T-helper 9 cell (primary cell): ENCODE measurements around the gene PGF.

Source experiments
- DNase-seq: peaks from one replicate; pipeline ENCODE4 v3.0.0-alpha.2; 2020

Gene PGF

GRCh38 chr14:74893614-74894091 lies 61.7 kb downstream of the PGF start:
- no peak for DNase-seq

- no peak for DNase-seq
These were observed 62.7 kb downstream of the PGF start for GRCh38 chr14:74892745-74893144.

GRCh38 chr14:74891870-74892269 lies 63.5 kb downstream of the PGF start:
- no peak for DNase-seq
